ENCODE measurements around the gene ANKRD63. TPM values are rescaled to one million over a fixed set of nuclear protein-coding genes. Genes with fewer than 3 reads are reported as not detected.

Gene ANKRD63
- total and polyA plus RNA-seq, 2 donors (not counting 1 experiment from before 2014, with no cell fraction given) = 0.25 TPM; not detected in 1

- H3K9me3 Mint-ChIP-seq (ENCODE audit: insufficient read depth) = no peaks in the 10 kb centered on the region
Measured at GRCh38 chr15:40312370-40313158, 29.7 kb upstream of the ANKRD63 start.

More at GRCh38 chr15:40312370-40313158, 29.7 kb upstream of the ANKRD63 start:
- ATAC-seq (ENCODE audit: low read depth) (no peak), DNase-seq (no peak)
- TF ChIP-seq EZH2 (IDR thresholded peaks at IDR 0.05; ENCODE audit: borderline replicate concordance, insufficient read depth, low read depth, low read length, poor library complexity, severe bottlenecking) = no peak
- TF ChIP-seq, protein P1, sequence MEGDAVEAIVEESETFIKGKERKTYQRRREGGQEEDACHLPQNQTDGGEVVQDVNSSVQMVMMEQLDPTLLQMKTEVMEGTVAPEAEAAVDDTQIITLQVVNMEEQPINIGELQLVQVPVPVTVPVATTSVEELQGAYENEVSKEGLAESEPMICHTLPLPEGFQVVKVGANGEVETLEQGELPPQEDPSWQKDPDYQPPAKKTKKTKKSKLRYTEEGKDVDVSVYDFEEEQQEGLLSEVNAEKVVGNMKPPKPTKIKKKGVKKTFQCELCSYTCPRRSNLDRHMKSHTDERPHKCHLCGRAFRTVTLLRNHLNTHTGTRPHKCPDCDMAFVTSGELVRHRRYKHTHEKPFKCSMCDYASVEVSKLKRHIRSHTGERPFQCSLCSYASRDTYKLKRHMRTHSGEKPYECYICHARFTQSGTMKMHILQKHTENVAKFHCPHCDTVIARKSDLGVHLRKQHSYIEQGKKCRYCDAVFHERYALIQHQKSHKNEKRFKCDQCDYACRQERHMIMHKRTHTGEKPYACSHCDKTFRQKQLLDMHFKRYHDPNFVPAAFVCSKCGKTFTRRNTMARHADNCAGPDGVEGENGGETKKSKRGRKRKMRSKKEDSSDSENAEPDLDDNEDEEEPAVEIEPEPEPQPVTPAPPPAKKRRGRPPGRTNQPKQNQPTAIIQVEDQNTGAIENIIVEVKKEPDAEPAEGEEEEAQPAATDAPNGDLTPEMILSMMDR (IDR thresholded peaks at IDR 0.05) = no peak
- H4K20me1 ChIP-seq (ENCODE audit: control insufficient read depth, insufficient read depth, low read length, poor library complexity, severe bottlenecking) = no peaks in the 10 kb centered on the region
- ChIA-PET CTCF (interaction anchor here (1.1 to 14.9 kb wide), 8 partner anchors 8 to 36 kb away, joined by 3 to 227 read pairs (median 58); partner anchors contain the start of genes ANKRD63, CCDC9B and INAFM2), POLR2A (no interaction called here)
- Mint-ChIP-seq H3K4me1 (peaks cover 34% of the 10 kb centered on the region), H3K27ac (no peak overlapping the region), H3K4me3 (no peak overlapping the region), H3K27me3 (peaks cover 8% of the 10 kb centered on the region)
- no peak overlapping the region for H3K4me3 ChIP-seq (ENCODE audit: control extremely low read depth in 1 of 5, extremely low read depth in 1 of 5, insufficient read depth in 1 of 5, low read depth in 2 of 5, low read length in 4 of 5)
- H3K79me2 ChIP-seq (ENCODE audit: control insufficient read depth, insufficient read depth, low read length) = peaks cover 12% of the 10 kb centered on the region
- peaks cover 20 to 38% of the 10 kb centered on the region in 2 donors for H3K4me1 ChIP-seq (ENCODE audit: control insufficient read depth in 2 of 2, insufficient read depth in 2 of 2, low read length in 2 of 2)
- H3K27ac ChIP-seq (ENCODE audit: low read length in 2 of 2) = no peak overlapping the region
- peaks cover 0 to 5% (median 4%) of the 10 kb centered on the region in 4 experiments for H3K27me3 ChIP-seq (replicated peaks in 1 of 4; ENCODE audit: control extremely low read depth in 1 of 4, control insufficient read depth in 3 of 4, insufficient read depth in 4 of 4, low read length in 3 of 4)
- intact Hi-C loops (cut with micrococcal nuclease) = no loop called here
- H3K4me2 ChIP-seq (replicated peaks; ENCODE audit: low read depth, low read length, poor library complexity, severe bottlenecking) = no peak overlapping the region
- no peaks in the 10 kb centered on the region for H3K36me3 ChIP-seq (replicated peaks in 1 of 2; ENCODE audit: control extremely low read depth in 1 of 2, control insufficient read depth in 1 of 2, extremely low read depth in 1 of 2, insufficient read depth in 2 of 2, low read length in 1 of 2)
- no peak overlapping the region for H2AFZ ChIP-seq (ENCODE audit: insufficient read depth, low read depth, low read length, poor library complexity, severe bottlenecking)
- WGBS (ENCODE audit: insufficient coverage) = 92% methylated on average over 10 of the region's 10 CpGs
- no peak overlapping the region for H3K9ac ChIP-seq (ENCODE audit: low read length)
- H3K9me3 ChIP-seq (ENCODE audit: control extremely low read depth in 1 of 3, control insufficient read depth in 2 of 3, insufficient read depth in 1 of 3, low read length in 2 of 3) = no peaks in the 10 kb centered on the region

All from B cell (primary cell).